Progenitor cell of endocrine pancreas (in vitro differentiated cells): ENCODE results near the gene RAPGEF4. TPM values are rescaled to one million over a fixed set of nuclear protein-coding genes. Genes with fewer than 3 reads are reported as not detected.
A peak's percentile ranks its signal among the peaks of the same experiment; 100 is the strongest.

Source experiments
- DNase-seq: peaks from one replicate; pipeline ENCODE4 v3.0.0; 2021; ENCODE audit warnings: low spot score; ENCODE audit not compliant: unreplicated experiment
- H3K27ac Mint-ChIP-seq: 2 replicates; pipeline ENCODE4 v1.8.0; 2021; ENCODE audit warnings: mild to moderate bottlenecking, moderate library complexity, mixed read lengths
- H3K27me3 Mint-ChIP-seq: 2 replicates; pipeline ENCODE4 v1.8.0; 2021; ENCODE audit warnings: mixed read lengths
- H3K36me3 Mint-ChIP-seq: 2 replicates; pipeline ENCODE4 v1.8.0; 2022; ENCODE audit warnings: mixed read lengths; ENCODE audit not compliant: insufficient read depth
- H3K4me1 Mint-ChIP-seq: 2 replicates; pipeline ENCODE4 v1.8.0; 2021; ENCODE audit warnings: low read depth, mixed read lengths
- H3K4me3 Mint-ChIP-seq: 2 replicates; pipeline ENCODE4 v1.8.0; 2021; ENCODE audit warnings: low read depth, mild to moderate bottlenecking, moderate library complexity, mixed read lengths
- H3K9me3 Mint-ChIP-seq: 2 replicates; pipeline ENCODE4 v1.8.0; 2021; ENCODE audit warnings: low read depth, mixed read lengths
- CTCF ChIP-seq: fragments of 200-600 bp; sonication (generic); IDR thresholded peaks from one replicate; pipeline ENCODE4 v1.5.0; 2021; ENCODE audit warnings: antibody characterized with exemption, mild to moderate bottlenecking; ENCODE audit not compliant: unreplicated experiment
- total RNA-seq: library from RNA; stranded (reverse); gene quantifications from 2 replicates; pipeline ENCODE4 v1.2.1, GENCODE V29; 2021

The RAPGEF4 gene
- total RNA-seq, 1 donor from 2014 or later = 8.6 TPM

GRCh38 chr2:172922815-172923214 is 187.2 kb downstream of the RAPGEF4 start:
- H3K4me1 Mint-ChIP-seq = peaks cover 29% of the 10 kb centered on the region
- H3K4me3 Mint-ChIP-seq = no peak overlapping the region
- DNase-seq = no peak
- TF ChIP-seq CTCF = no peak
- peaks cover 4% of the 10 kb centered on the region for H3K9me3 Mint-ChIP-seq
- H3K27me3 Mint-ChIP-seq = no peaks in the 10 kb centered on the region
- H3K27ac Mint-ChIP-seq = no peak overlapping the region
- no peaks in the 10 kb centered on the region for H3K36me3 Mint-ChIP-seq

- peaks cover 4% of the 10 kb centered on the region for H3K9me3 Mint-ChIP-seq
- no peak for DNase-seq
Measured at GRCh38 chr2:172924097-172924660, 188.5 kb downstream of the RAPGEF4 start.

GRCh38 chr2:172925600-172925999 is 190.0 kb downstream of the RAPGEF4 start:
- no peak for DNase-seq
- Mint-ChIP-seq H3K4me1 (peaks cover 42% of the 10 kb centered on the region), H3K36me3 (no peaks in the 10 kb centered on the region), H3K9me3 (no peaks in the 10 kb centered on the region), H3K27me3 (no peaks in the 10 kb centered on the region), H3K4me3 (no peak overlapping the region), H3K27ac (no peak overlapping the region)
- TF ChIP-seq CTCF = no peak

More at GRCh38 chr2:172924097-172924660, 188.5 kb downstream of the RAPGEF4 start:
- no peak overlapping the region for H3K27ac Mint-ChIP-seq
- no peaks in the 10 kb centered on the region for H3K27me3 Mint-ChIP-seq
- no peak for TF ChIP-seq CTCF
- H3K4me3 Mint-ChIP-seq = no peak overlapping the region
- no peaks in the 10 kb centered on the region for H3K36me3 Mint-ChIP-seq
- peaks cover 35% of the 10 kb centered on the region for H3K4me1 Mint-ChIP-seq

GRCh38 chr2:172926785-172927640 is 191.4 kb downstream of the RAPGEF4 start:
- no peak for DNase-seq
- H3K36me3 Mint-ChIP-seq = no peaks in the 10 kb centered on the region
- no peaks in the 10 kb centered on the region for H3K9me3 Mint-ChIP-seq

More at GRCh38 chr2:172926785-172927640, 191.4 kb downstream of the RAPGEF4 start:
- Mint-ChIP-seq H3K4me1 (peaks cover 39% of the 10 kb centered on the region), H3K27me3 (no peaks in the 10 kb centered on the region), H3K4me3 (no peak overlapping the region), H3K27ac (peak overlapping the region; percentile 43)
- no peak for TF ChIP-seq CTCF
